ENCODE data around the gene CBY1. TPM values are rescaled to one million over a fixed set of nuclear protein-coding genes. Genes with fewer than 3 reads are reported as not detected.

CBY1 gene
- 23.1 TPM for total RNA-seq

DNA sequence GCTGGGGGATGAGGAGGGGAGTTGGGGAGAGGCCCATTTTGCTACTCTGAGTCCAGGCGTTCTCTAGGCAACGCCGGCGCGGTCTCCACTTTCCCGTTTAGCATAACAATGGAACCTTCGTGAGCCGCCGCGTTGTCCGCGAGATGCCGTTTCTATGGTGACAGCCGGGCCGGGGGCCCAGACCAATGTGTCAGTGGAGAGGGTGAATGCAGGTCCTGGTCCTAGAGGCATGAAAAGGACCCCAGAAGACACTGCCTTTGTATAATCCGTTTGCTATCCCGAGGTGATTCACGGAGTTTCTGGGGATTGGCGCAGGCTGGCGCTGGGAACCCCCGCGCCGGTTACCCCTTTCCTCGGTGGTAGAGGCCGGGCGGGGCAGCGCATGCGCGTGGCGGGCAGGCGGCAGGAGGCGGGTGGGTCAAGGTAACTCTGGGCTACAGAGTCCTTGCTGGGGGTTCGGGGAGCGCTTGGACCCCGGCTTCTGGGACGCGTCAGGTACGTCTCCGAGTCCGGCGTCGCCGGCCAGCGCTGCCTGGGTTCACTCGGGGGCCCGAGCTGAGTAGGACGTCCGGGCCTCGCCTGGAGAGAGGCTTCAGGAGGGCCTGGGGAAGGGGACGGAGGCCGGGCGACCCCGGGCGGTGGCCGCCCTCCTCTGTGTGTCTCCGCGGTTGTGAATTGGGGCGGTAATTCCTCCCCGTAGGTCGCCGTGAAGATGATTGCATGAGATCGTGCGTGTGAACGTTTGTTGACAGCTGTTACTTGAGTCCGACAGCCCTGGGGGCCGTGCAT, at the start of gene CBY1, which contains the start of gene FAM227A:
CBY1 (plus strand) TSS at position 383 of the 789 bp plus-strand sequence. CDS start 11,417 bp downstream, outside the sequence.
FAM227A (minus strand) TSS at position 137 of the 789 bp plus-strand sequence. CDS start 6,224 bp downstream, outside the sequence.

DNA sequence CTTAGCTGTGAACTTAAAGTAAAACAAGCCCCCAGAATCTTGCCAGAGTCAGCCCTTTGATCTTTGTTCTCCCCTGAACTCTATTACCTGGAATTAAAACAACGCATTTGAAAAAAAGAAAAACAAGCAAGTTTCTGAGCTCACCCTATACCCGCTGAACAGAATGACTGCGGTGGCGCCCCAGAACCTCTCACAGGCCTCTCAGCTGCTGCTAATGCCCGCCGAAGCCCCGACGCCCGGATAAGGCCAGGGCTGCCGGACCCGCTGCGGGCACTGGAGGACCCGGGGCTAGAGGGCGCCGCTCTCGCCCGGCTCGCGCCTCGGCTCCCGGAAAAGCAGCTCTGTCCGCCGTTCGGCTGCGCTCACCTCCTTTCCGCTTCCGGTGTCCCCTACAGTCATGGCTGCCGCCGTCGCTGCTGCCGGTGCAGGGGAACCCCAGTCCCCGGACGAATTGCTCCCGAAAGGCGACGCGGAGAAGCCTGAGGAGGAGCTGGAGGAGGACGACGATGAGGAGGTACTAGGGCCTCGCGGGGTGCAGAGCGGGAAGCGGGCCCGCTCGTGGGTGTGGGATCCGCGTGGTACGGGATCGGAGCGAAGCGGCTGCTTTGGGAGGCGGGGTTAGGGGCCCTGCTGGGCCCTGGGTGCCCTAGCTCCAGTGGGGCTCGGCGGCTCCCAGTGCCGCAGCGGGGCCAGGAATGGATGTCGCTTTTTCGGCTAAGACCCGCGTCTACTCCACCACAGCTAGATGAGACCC, 25.3 kb downstream of the CBY1 start, which contains the start of gene TOMM22:
TOMM22 (plus strand) TSS at position 376 of the 754 bp plus-strand sequence; CDS start at position 398, 22 bp downstream.

DNA sequence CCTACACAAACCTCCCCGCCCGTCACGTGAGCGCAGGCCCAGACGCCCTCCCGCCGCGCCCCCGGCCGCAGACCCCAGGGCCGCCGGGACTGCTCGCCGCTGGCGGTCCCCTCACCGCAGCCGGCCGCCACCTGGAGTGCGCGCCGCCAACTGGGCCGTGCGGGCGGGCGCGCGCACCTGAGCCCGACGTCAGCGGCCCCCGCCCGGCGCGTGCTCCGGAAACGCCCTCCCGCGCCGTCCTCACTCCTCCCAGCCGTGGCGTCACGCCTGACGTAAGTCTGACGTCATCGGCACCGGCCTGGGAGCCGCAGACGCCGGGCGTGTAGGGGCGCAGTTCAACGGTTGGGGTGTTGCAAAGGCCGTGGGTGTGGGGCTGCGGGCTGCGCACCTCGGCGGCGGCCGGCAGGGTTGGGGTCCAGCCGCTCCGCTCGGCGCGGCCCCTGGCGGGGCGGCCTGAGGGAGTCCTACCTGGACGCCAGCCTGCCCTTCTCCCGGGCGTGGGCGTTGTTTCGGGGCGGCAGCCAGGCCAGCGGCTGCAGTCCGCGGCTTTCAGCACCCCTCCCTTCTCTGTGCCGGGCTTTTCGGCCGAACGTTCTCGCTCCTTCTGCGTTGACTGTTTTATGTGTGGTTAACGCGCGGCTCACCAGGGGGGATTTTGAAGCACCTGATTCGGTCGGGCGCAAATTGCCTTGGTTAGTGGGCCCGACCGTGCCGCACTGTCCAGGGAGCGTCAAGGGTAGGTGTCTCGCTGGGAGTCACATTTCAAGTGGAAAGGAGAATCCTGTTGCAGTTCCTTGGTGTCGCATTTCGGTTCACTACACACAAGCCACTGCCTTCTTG, 44.6 kb downstream of the CBY1 start, which contains the start of gene JOSD1:
JOSD1 (minus strand) TSS at position 155 of the 840 bp plus-strand sequence. CDS start 956 bp downstream, outside the sequence.

DNA sequence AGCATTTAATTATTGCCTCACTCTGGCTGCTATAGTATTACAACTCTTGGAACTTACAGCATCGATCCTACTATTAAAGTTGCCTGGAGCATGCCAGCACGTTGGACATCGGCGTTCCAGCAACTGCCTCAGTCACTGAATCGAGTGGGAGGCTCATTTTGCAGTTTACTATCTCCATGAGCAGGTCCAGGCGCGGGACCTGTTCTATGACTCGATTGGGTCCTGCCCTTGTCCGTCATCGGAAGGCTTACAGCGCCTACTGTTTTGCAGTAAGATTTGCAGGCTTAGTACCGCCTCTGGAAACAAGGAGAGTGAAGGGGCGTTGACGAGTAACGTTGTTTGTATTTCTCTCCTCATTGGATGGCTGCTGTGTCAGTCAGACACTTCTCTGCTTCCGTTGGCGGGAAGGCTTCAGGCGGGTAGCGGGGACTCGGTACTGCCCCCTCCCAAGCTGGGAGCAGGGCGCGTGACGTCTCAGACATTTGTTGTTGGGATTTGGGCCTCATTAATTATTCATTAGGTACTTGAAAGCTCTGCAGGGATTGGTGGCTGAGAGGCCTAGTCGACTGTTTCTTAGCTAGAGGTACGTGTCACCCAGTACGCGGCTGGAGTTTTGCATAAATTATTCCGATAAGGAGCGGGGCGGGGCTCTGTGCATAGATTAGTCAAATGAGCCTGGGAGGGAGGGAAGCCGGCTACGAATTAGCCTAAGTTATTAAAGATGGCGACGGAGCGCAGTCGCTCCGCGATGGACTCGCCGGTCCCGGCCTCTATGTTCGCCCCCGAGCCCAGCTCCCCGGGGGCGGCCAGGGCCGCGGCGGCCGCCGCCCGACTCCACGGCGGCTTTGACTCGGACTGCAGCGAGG, 49.0 kb downstream of the CBY1 start, which contains the start of gene GTPBP1:
GTPBP1 (plus strand) TSS at position 710 of the 866 bp plus-strand sequence; CDS start at position 722, 12 bp downstream.

Other genes with a start within 250 kb of the CBY1 start
- 0.93 TPM for gene KCNJ4, start 201.4 kb upstream of the CBY1 start, total RNA-seq
- 23.1 TPM for gene KDELR3, start 188.5 kb upstream of the CBY1 start, total RNA-seq
- gene DDX17, start 150.3 kb upstream of the CBY1 start, total RNA-seq, result 941 TPM
- 6.5 TPM for gene DMC1, start 86.5 kb upstream of the CBY1 start, total RNA-seq
- gene FAM227A, start 246 bp upstream of the CBY1 start, total RNA-seq, result 23.3 TPM
- 40.1 TPM for gene TOMM22, start 25.3 kb downstream of the CBY1 start, total RNA-seq
- 42.9 TPM for gene JOSD1, start 44.3 kb downstream of the CBY1 start, total RNA-seq
- gene GTPBP1, start 49.3 kb downstream of the CBY1 start, total RNA-seq, result 79.7 TPM
- 118 TPM for gene SUN2, start 99.4 kb downstream of the CBY1 start, total RNA-seq
- 25.4 TPM for gene DNAL4, start 137.5 kb downstream of the CBY1 start, total RNA-seq
- gene NPTXR, start 187.4 kb downstream of the CBY1 start, total RNA-seq, result 17.3 TPM
- 43.9 TPM for gene CBX6, start 215.6 kb downstream of the CBY1 start, total RNA-seq

All from camera-type eye (tissue), 1 donor.